ENCODE results near the gene KRTAP10-2. TPM values are rescaled to one million over a fixed set of nuclear protein-coding genes. Genes with fewer than 3 reads are reported as not detected.
"Not testable (repeated sequence)": the region's sequence is repeated elsewhere in the genome, so short reads cannot be mapped to it uniquely, and the experiment has no call there.

KRTAP10-2 gene
- total RNA-seq, 6 experiments from 2014 or later: not detected

DNA sequence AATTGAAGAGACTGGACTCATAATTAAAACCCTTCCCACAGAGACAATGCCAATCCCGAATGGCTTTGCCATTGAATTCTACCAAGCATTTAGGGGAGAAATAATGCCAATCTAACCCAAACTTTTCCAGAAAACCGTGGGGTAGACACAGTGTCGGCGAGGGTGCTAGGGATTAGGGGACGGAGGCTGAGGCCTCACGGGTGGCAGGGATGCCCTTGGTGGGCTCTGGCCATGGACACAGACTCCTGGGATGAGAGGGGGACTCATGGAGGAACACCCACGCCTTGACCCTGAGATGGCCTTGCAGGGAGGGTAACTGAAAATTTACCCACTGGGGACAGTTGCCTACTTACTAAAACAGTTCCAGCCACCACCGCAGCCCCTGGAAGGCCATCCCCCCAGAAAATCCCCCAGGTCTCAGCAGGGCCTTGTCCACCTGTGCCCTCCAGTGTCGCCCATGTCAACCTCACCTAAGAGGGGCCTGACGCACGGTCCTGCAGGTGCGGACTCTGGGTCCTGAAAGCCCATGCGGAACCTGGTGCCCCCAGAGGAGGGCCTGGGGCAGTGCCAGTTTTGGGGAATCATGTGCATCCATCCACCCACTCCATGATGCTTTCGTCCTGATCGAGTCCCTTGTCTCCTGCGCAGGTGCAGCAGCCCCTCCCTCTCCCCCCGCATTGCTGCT is 27.2 kb upstream of the KRTAP10-2 start:
- H3K4me3 ChIP-seq: no peak overlapping the region
- H3K27me3 ChIP-seq: no peaks in the 10 kb centered on the region
- no peak for ATAC-seq
- intact Hi-C loops (cut with DNase I): no loop called here
- H3K9me3 ChIP-seq: peaks cover 0 to 5% (median 0%) of the 10 kb centered on the region in 4 donors
- no peaks in the 10 kb centered on the region for H3K4me1 ChIP-seq
- DNase-seq: no peak
- H3K27ac ChIP-seq: no peak overlapping the region
- WGBS (ENCODE audit: insufficient coverage, low coverage, low lambda C conversion rate, missing lambda C conversion rate): 89% methylated on average over 9 of the region's 17 CpGs
- no peak for TF ChIP-seq CTCF (IDR thresholded peaks at IDR 0.05)
- TF ChIP-seq POLR2A (IDR thresholded peaks at IDR 0.05): no peak
- no peaks in the 10 kb centered on the region for H3K36me3 ChIP-seq

GRCh38 chr21:44576025-44576420 is 24.7 kb upstream of the KRTAP10-2 start:
- no peaks in the 10 kb centered on the region for H3K27me3 ChIP-seq
- no peak overlapping the region for H3K27ac ChIP-seq
- WGBS (ENCODE audit: insufficient coverage, low coverage, low lambda C conversion rate, missing lambda C conversion rate): 88% methylated on average over 6 of the region's 10 CpGs
- no peaks in the 10 kb centered on the region for H3K9me3 ChIP-seq
- TF ChIP-seq CTCF (IDR thresholded peaks at IDR 0.05): no peak
- TF ChIP-seq POLR2A (IDR thresholded peaks at IDR 0.05): no peak
- no peak for DNase-seq
- H3K36me3 ChIP-seq: no peaks in the 10 kb centered on the region
- intact Hi-C loops (cut with DNase I): no loop called here
- no peaks in the 10 kb centered on the region for H3K4me1 ChIP-seq
- ATAC-seq: no peak
- H3K4me3 ChIP-seq: no peak overlapping the region

DNA sequence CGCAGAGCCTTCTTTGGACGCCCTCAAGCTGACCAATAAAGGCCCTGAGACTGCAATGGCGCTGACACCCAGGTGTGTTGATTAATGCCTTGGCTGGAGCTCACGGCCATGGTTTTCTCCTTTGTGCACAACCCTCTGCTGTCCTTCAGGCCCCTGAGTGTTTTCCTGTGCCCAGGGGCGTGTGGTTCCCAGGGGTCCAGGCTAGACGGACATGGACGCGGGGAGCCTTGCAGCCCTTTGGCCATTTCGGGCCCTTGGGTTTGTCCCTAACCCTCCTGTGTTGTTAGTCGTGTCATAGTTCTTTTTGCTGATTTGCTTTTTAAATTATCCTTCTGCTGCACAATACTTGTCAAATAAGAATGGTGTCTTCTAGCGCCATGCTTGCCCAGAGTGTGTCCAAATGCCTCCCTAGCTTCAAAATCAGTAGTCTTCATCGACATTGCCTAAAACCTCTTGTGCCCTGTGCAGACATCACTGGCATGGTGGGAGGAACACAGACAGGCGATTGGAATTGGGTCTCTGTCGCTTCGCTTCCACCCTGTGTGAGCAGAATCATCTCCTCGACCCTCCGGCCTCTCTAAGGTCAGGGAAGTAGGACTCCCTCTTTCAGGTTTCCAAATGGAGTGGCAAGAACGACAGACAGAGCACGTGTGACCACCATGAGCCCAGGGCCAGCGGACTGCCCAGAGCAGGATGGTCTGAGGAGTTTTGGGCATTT is 24.2 kb upstream of the KRTAP10-2 start:
- Histone ChIP-seq H3K9me3 (no peaks in the 10 kb centered on the region), H3K27ac (no peak overlapping the region), H3K4me1 (no peaks in the 10 kb centered on the region), H3K36me3 (no peaks in the 10 kb centered on the region), H3K4me3 (no peak overlapping the region), H3K27me3 (no peaks in the 10 kb centered on the region)
- intact Hi-C loops (cut with DNase I): no loop called here
- WGBS (ENCODE audit: insufficient coverage, low coverage, low lambda C conversion rate, missing lambda C conversion rate): 96% methylated on average over 10 of the region's 20 CpGs
- TF ChIP-seq CTCF (IDR thresholded peaks at IDR 0.05): no peak
- TF ChIP-seq POLR2A (IDR thresholded peaks at IDR 0.05): no peak
- DNase-seq (no peak), ATAC-seq (no peak)

- no peak overlapping the region for H3K27ac ChIP-seq
- H3K9me3 ChIP-seq: no peaks in the 10 kb centered on the region
- WGBS (ENCODE audit: insufficient coverage, low coverage, low lambda C conversion rate, missing lambda C conversion rate): 13% methylated on average over 13 of the region's 21 CpGs
- DNase-seq (peak in 2 of 3 donors; percentile 63 to 89), ATAC-seq (peak; percentile 38 to 94 (median 88))
- no peaks in the 10 kb centered on the region for H3K27me3 ChIP-seq
- H3K4me1 ChIP-seq: no peaks in the 10 kb centered on the region
- H3K36me3 ChIP-seq: no peaks in the 10 kb centered on the region
- intact Hi-C loops (cut with DNase I): no loop called here
- H3K4me3 ChIP-seq: no peak overlapping the region
- TF ChIP-seq CTCF (IDR thresholded peaks at IDR 0.05) (no peak), POLR2A (IDR thresholded peaks at IDR 0.05) (no peak)
Measured at GRCh38 chr21:44574457-44575306, 23.4 kb upstream of the KRTAP10-2 start.

- DNase-seq; ATAC-seq; H3K27ac ChIP-seq; H3K4me3 ChIP-seq; intact Hi-C loops (cut with DNase I); H3K4me1 ChIP-seq; H3K36me3 ChIP-seq; H3K27me3 ChIP-seq; H3K9me3 ChIP-seq: not testable (repeated sequence)
- WGBS (ENCODE audit: insufficient coverage, low coverage, low lambda C conversion rate, missing lambda C conversion rate): 52% methylated on average over 10 of the region's 25 CpGs
Measured at GRCh38 chr21:44573630-44574456, 22.5 kb upstream of the KRTAP10-2 start, which contains the start of gene KRTAP10-4. TSS of gene KRTAP10-4 (plus strand) at chr21:44573729. CDS start at chr21:44573759, 30 bp downstream.
